Measurements from ENCODE around the gene PPIA.

Gene PPIA

DNA sequence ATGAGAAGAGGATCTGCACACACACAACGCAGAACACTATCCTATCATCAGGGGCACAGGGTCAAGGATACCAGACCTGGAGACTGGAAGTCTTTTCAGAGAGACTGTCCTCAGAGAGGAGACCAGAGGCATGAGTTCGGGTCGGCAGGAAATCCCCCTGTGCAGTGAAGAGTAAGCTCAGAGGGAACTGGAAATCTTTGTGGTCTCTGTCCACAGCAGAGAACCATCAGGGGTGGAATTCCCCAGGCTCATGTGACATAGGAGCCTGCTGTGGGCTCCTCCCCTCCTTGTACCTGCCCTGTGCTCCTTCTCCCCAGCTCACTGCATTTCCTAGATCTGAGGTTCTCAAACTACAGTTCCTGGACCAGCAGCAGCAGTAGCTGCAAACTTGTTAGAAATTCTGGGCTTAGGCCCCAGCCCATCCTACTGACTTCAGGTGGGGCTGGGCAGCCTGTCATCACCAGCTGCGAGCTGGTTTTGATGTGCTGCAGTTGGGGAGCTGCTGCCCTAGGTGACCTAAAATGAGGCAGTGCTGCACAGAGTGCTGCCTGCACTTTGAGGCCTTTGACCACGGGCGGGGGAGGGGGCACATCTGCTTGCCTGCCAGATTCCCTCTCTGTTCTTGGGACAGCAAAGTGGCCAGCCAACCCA lies 45.4 kb upstream of the PPIA start:
- TF ChIP-seq, protein P1, sequence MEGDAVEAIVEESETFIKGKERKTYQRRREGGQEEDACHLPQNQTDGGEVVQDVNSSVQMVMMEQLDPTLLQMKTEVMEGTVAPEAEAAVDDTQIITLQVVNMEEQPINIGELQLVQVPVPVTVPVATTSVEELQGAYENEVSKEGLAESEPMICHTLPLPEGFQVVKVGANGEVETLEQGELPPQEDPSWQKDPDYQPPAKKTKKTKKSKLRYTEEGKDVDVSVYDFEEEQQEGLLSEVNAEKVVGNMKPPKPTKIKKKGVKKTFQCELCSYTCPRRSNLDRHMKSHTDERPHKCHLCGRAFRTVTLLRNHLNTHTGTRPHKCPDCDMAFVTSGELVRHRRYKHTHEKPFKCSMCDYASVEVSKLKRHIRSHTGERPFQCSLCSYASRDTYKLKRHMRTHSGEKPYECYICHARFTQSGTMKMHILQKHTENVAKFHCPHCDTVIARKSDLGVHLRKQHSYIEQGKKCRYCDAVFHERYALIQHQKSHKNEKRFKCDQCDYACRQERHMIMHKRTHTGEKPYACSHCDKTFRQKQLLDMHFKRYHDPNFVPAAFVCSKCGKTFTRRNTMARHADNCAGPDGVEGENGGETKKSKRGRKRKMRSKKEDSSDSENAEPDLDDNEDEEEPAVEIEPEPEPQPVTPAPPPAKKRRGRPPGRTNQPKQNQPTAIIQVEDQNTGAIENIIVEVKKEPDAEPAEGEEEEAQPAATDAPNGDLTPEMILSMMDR (IDR thresholded peaks at IDR 0.05; ENCODE audit: control extremely low read depth, extremely low read depth, low read depth, missing control alignments) = no peak
- POLR2A ChIA-PET = interaction anchor here (0.9 to 1.7 kb wide), 5 partner anchors 16 to 130 kb away, joined by 3 to 4 read pairs (median 3); partner anchors contain the start of gene PPIA
- CTCF ChIA-PET = interaction anchor here (1.0 to 1.5 kb wide), 4 partner anchors 9 to 166 kb away, joined by 3 to 4 read pairs (median 4); no protein-coding TSS in a partner anchor
- DNase-seq (ENCODE audit: extremely low spot score) = peak; percentile 81

DNA sequence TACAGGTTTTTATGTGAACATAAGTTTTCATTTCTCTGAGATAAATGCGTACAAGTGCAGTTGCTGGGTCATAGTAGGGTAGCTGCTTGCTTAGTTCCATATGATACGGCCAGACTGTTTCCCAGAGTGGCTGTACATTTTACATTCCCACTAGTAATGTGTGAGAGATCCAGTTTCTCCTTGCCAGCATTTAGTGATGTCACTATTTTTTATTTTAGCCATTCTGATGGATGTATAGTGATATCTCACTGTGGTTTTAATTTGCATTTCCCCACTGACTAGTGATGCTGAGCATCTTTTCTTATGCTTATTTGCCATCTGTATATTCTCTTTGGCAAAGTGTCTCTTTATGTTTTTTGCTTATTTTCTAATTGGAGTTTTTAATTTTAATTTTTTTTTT lies 43.7 kb upstream of the PPIA start:
- CTCF ChIA-PET = interaction anchor here (2.1 kb wide), 1 partner anchor 14 kb away, joined by 7 read pairs; no protein-coding TSS in a partner anchor
- POLR2A ChIA-PET = no interaction called here
- DNase-seq (ENCODE audit: extremely low spot score) = no peak
- TF ChIP-seq, protein P1 (IDR thresholded peaks at IDR 0.05; ENCODE audit: control extremely low read depth, extremely low read depth, low read depth, missing control alignments) = no peak

DNA sequence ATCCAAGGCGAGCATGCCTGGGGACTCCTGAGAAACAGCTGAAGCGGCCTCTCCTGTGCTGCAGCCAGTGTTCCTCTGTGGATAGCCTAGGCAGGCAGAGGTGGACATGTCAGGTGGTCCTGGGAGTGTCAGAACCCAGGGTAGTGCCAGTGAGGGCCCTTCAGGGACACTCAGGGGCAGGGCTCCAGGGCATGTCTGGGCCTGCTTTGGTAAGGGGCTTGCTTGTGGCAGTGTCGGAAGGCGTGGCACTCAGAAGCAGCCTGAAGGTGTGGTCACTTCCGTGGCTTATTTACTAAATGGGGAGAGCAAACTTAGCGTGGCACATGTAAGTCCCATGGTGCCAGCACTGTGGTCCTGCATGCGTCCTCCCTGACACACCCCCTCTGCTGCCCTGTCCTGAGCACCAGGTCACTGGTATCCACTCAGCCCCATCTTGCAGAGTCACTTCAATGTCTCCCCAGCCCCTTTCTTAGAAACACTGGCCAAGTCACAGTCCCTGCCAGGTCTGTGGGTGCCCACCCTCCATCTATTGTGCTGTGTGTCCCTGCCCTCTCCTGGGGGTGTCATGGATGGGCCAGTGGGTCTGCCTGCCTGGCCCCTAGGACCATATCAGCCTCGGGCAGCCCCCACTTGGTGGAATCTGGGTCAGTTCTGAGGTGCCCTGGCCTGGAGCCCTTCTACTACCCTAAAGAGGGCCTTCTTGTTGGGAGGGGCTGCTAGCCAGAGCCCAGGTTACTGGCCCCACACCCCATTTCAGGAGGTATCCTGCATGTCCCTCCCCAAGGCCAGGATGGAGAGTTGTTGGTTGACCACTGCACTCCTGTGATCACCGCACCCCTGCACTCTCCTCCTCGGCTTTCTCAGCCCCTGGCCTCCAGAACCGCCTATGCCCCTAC lies 41.4 kb upstream of the PPIA start:
- TF ChIP-seq, protein P1 (IDR thresholded peaks at IDR 0.05; ENCODE audit: control extremely low read depth, extremely low read depth, low read depth, missing control alignments) = no peak
- CTCF ChIA-PET = no interaction called here
- DNase-seq (ENCODE audit: extremely low spot score) = no peak
- POLR2A ChIA-PET = no interaction called here

DNA sequence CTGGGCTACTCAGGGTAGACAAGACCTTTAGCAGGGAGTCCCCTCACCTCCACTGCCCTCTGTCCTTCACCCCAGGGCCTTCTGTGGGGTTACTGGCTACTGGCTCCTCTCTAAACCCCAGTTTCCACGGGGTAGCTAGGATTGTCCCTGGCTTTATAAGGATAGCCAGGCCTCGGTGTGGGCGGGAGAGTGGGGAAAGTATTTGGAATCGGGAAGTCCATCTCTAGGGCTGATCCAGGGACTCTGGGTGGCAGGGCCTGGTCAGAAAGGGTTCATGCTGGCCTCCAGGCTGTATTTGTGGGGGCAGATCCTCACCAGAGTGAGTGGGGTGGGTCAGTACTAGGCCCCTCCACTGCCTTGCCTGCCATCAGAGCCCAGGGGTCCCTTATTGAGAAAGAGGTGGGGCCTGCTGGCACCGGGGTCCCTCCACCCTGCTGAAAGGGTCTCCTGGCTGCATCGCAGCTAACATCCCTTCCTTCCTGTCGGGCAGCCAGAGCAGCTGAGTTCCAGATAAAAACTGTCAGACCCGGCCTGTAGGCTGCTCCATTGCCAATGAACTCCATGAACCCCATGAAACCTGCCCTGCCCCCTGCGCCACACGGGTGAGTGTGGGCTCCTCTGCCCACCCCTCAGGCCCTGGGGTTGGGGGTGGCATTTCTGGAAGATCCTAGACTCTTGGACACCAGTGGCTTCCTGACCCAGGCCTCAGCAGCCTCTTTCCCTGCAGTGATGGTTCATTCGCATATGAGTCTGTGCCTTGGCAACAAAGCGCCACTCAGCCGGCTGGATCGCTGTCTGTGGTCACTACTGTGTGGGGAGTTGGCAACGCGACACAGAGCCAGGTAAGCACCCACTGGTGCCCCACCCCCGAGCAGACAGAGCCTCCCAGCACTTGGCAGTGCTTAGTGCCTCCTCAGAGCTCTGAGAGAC lies 40.5 kb upstream of the PPIA start:
- ChIA-PET POLR2A (no interaction called here), CTCF (no interaction called here)
- DNase-seq (ENCODE audit: extremely low spot score) = no peak
- TF ChIP-seq, protein P1 (IDR thresholded peaks at IDR 0.05; ENCODE audit: control extremely low read depth, extremely low read depth, low read depth, missing control alignments) = no peak

DNA sequence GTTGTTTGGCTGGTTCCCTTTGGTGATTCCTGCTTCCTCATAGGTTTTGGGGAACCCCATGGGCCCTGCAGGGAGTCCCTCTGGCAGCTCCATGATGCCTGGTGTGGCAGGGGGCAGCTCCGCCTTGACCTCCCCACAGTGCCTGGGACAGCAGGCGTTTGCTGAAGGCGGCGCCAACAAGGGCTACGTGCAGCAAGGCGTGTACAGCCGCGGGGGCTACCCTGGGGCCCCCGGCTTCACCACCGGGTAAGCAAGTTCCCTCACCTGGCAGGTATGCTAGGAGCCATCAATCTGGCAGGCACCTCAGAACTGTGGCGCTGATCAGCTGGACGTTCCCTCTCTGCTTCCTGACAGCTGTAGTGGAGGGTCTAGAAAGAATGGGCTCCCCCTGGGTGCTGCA lies 39.6 kb upstream of the PPIA start:
- POLR2A ChIA-PET = no interaction called here
- CTCF ChIA-PET = no interaction called here
- TF ChIP-seq, protein P1 (IDR thresholded peaks at IDR 0.05; ENCODE audit: control extremely low read depth, extremely low read depth, low read depth, missing control alignments) = no peak
- DNase-seq (ENCODE audit: extremely low spot score) = no peak

DNA sequence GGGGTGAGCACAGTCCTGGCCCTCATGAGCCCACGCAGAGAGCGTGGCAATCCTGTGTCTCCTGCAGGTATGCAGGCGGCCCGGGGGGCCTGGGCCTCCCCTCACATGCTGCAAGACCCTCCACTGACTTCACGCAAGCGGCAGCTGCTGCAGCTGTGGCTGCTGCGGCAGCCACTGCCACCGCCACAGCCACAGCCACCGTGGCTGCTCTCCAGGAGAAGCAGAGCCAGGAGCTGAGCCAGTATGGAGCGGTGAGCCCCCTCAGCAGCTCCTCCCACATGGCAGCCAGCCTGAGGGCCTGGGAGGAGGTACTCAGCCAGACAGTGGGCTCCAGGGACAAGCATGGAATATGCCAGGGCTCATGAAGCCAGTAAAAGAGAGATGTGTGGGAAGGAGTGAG lies 39.2 kb upstream of the PPIA start:
- CTCF ChIA-PET = no interaction called here
- TF ChIP-seq, protein P1 (IDR thresholded peaks at IDR 0.05; ENCODE audit: control extremely low read depth, extremely low read depth, low read depth, missing control alignments) = no peak
- DNase-seq (ENCODE audit: extremely low spot score) = no peak
- POLR2A ChIA-PET = no interaction called here

Data from GM10248 (cell line).